Ovary (tissue), 9 donors: Measurements from ENCODE around the gene BIRC6. TPM values are rescaled to one million over a fixed set of nuclear protein-coding genes. Genes with fewer than 3 reads are reported as not detected.

Source experiments
- DNase-seq, 5 donors: peaks; one replicate each; pipeline ENCODE4 v3.0.0-alpha.2; 2019 to 2020
- H3K27ac ChIP-seq, 2 donors: fragments of 200-600 bp; one replicate each; pipeline versions ENCODE4 v1.5.1 to v1.8.0; 2019 to 2022
- H3K27me3 ChIP-seq: fragments of 200-600 bp; one replicate; pipeline ENCODE4 v1.8.0; 2022
- H3K36me3 ChIP-seq: fragments of 200-600 bp; sonication (generic); one replicate; pipeline ENCODE4 v1.5.1; 2019
- H3K4me1 ChIP-seq: one replicate; pipeline ENCODE4 v1.8.1; 2013; ENCODE audit warnings: mild to moderate bottlenecking, moderate library complexity; ENCODE audit not compliant: insufficient read depth
- H3K4me3 ChIP-seq: fragments of 200-600 bp; sonication (generic); one replicate; pipeline ENCODE4 v1.5.1; 2017
- H3K9me3 ChIP-seq, 2 donors: fragments of 200-600 bp in 1 of 2; sonication (generic) in 1 of 2; one replicate each; pipeline versions ENCODE4 v1.5.1 to v1.8.1; 2013 to 2019; ENCODE audit warnings: mild to moderate bottlenecking in 1 of 2, moderate library complexity in 1 of 2
- CTCF ChIP-seq, 3 donors: fragments of 450-650 bp in 2 of 3; fragments of 200-600 bp in 1 of 3; IDR thresholded peaks; one replicate each; pipeline versions ENCODE4 v1.5.1 to v1.8.0; 2016 to 2022; ENCODE audit warnings: antibody characterized with exemption in 3 of 3, mild to moderate bottlenecking in 1 of 3
- EP300 ChIP-seq: sonication (generic); formaldehyde crosslinking; IDR thresholded peaks from one replicate; pipeline ENCODE4 v1.6.1; 2017; ENCODE audit warnings: antibody characterized with exemption
- POLR2A ChIP-seq: fragments of 450-650 bp; IDR thresholded peaks from one replicate; pipeline ENCODE4 v1.6.1; 2017; ENCODE audit warnings: antibody characterized with exemption, mild to moderate bottlenecking, moderate library complexity
- WGBS, 3 donors: extraction: QIAGEN DNeasy Blood & Tissue Kit in 1 of 3; methylation state at CpG; one replicate each; pipeline versions ENCODE4 v1.1.5 to v1.1.7; 2013 to 2017; 5-methylcytosine and 5-hydroxymethylcytosine counted together
- intact Hi-C, 4 donors: fragments of 100-400 bp; cut with DNase I; formaldehyde crosslinking; loops; one replicate each; pipeline versions ENCODE4 v1.11.0 to v1.15.1; 2022 to 2023
- polyA plus RNA-seq, 2 donors: library from polyadenylated mRNA; stranded (reverse); fragments of 200-250 nt in 1 of 2; fragments of 350-450 nt in 1 of 2; fragmentation: Illumina TruSeq in 1 of 2; extraction: RNeasy Lipid Tissue Mini Kit (QIAGEN cat#74804) in 1 of 2; gene quantifications; one replicate each; pipeline ENCODE4 v1.2.3, GENCODE V29; 2013 to 2014
- total RNA-seq, 7 donors: library from RNA; depleted of rRNA in 2 of 7; stranded (reverse); fragments of >200 nt in 2 of 7; fragmentation: NEBNext Ultra II Directional in 3 of 7; extraction: Animal tissue kit (Norgen Biotek cat#: 25700) in 3 of 7; gene quantifications; one replicate each; pipeline versions ENCODE4 v1.1.0 to v1.2.4, GENCODE V29; 2016 to 2023
- donor health status: DM: no; HTN: no; CAD: no; lungs with moderate emphysema.
- donor health status: DM: no; HTN: no; CAD: no.
- donor health status: Bipolar disorder and iron deficiency.
- donor health status: DM: yes; HTN: yes; CAD: no.
- donor health status: DM: no; HTN: no; CAD: no.
- donor health status: DM: yes; HTN: yes; CAD: no.

Gene BIRC6
- total and polyA plus RNA-seq, 9 donors = 24.0 to 125 (median 92.2) TPM

DNA sequence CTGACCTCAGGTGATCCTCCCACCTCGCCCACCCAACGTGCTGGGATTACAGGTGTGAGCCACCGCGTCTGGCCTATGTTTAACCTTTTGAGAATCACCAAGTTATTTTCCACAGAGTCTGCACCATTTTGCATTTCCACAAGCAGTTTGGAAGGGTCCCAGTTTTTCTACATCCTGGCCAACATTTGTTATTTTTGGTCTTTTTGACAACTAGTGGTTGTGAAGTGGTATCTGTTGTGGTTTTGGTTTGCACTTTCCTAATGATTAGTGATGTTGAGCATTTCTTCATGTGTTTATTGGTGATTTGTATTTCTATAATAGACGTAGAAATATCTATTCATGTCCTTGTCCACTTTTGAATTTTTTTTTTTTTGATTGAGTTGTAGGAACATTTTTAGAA, 67.9 kb downstream of the BIRC6 start:
- WGBS, 3 donors = 88 to 97% (median 89%) methylated on average over 5 of the region's 5 CpGs
- intact Hi-C loops = no loop called here
- H3K4me1 ChIP-seq = peaks cover 5% of the 10 kb centered on the region

DNA sequence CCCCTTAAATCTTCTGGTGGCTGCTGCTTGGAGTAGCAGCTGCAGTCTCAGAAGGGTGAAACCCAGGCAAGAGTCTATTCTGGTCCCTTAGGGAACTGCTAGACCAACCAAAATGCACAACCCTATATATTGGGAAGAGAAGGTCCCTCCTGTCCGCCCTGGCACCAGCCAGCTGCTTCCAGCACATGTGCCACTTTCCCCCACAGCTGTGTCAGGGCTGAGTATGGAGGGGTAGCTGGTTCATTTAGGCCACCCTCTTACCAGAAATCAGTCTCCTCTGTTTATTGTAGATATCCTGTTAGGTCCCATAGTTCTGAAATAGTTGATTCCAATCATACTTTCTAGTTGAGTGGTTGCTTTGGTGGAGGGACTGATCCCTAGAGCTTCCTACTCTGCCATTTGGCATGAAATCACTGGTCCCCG, 68.9 kb downstream of the BIRC6 start:
- DNase-seq = no peak
- H3K36me3 ChIP-seq = no peaks in the 10 kb centered on the region
- no peaks in the 10 kb centered on the region for H3K27me3 ChIP-seq
- TF ChIP-seq CTCF (IDR thresholded peaks at IDR 0.05) = no peak
- TF ChIP-seq POLR2A = no peak
- TF ChIP-seq EP300 = no peak
- intact Hi-C loops = no loop called here
- no peak overlapping the region for H3K4me3 ChIP-seq
- 60 to 70% (median 69%) methylated on average over 2 of the region's 2 CpGs for WGBS, 3 donors
- no peak overlapping the region for H3K27ac ChIP-seq
- peaks cover 5% of the 10 kb centered on the region for H3K4me1 ChIP-seq
- no peaks in the 10 kb centered on the region for H3K9me3 ChIP-seq

More for the DNA sequence above, 67.9 kb downstream of the BIRC6 start:
- H3K4me3 ChIP-seq = no peak overlapping the region
- TF ChIP-seq POLR2A (no peak), CTCF (IDR thresholded peaks at IDR 0.05) (no peak), EP300 (no peak)
- no peaks in the 10 kb centered on the region for H3K27me3 ChIP-seq
- H3K9me3 ChIP-seq = no peaks in the 10 kb centered on the region
- no peak for DNase-seq
- no peaks in the 10 kb centered on the region for H3K36me3 ChIP-seq
- H3K27ac ChIP-seq = no peak overlapping the region

GRCh38 chr2:32427672-32428610, 71.1 kb downstream of the BIRC6 start:
- no peaks in the 10 kb centered on the region for H3K27me3 ChIP-seq
- no peaks in the 10 kb centered on the region for H3K9me3 ChIP-seq
- peaks cover 5% of the 10 kb centered on the region for H3K4me1 ChIP-seq
- no peak for TF ChIP-seq CTCF (IDR thresholded peaks at IDR 0.05)
- TF ChIP-seq EP300 = no peak
- no peak for TF ChIP-seq POLR2A
- H3K27ac ChIP-seq = no peak overlapping the region
- no peaks in the 10 kb centered on the region for H3K36me3 ChIP-seq
- no peak overlapping the region for H3K4me3 ChIP-seq
- intact Hi-C loops = no loop called here
- DNase-seq = no peak
- 44 to 57% (median 47%) methylated on average over 6 of the region's 6 CpGs for WGBS, 3 donors

DNA sequence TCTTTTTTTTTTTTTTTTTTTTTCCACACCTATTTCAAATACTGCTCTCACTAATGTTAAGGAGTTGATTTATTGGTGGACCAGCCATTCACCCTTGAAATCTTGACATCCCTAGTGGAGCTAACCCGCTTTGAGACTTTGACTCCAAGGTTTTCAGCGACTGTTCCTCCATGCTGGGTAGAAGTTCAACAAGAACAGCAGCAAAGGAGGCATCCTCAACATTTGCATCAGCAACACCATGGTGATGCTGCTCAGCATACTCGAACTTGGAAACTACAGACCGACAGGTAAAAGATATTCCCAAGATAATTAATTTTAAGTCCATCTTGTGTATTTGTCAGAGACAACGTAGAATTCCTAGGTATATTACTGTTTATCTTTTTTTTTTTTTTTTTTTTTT, 74.0 kb downstream of the BIRC6 start:
- intact Hi-C loops = no loop called here
- H3K27ac ChIP-seq = no peak overlapping the region
- no peaks in the 10 kb centered on the region for H3K27me3 ChIP-seq
- H3K36me3 ChIP-seq = no peaks in the 10 kb centered on the region
- TF ChIP-seq POLR2A (no peak), EP300 (no peak), CTCF (IDR thresholded peaks at IDR 0.05) (no peak)
- peaks cover 2% of the 10 kb centered on the region for H3K4me1 ChIP-seq
- H3K9me3 ChIP-seq = no peaks in the 10 kb centered on the region
- H3K4me3 ChIP-seq = no peak overlapping the region
- WGBS, 3 donors = 97% methylated on average over 5 of the region's 5 CpGs
- DNase-seq = no peak
